GM10847 (cell line): ENCODE measurements around the gene ILDR2.

Source experiments
- POLR2A ChIP-seq: IDR thresholded peaks from 2 replicates; pipeline ENCODE4 v1.6.1; 2011; ENCODE audit not compliant: insufficient read length; ENCODE audit errors: extremely low read depth

Gene ILDR2

DNA sequence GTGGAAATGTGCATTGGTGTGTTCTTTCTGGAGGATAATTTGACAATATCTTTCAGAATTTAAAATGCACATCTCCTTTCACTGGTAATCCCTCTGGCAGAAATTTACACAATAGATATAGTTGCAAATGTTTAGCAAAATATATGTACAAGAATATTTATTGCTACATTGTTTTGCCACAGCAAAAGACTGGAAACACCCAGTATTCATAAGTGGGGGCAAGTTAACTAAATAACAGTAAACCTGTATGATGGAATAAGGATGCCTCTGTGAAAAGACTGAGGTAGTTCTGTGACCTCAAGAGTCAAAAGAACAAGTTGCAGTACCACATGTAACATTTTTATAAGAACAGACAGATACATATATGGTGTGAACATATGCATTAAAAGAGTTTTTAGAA, 85.6 kb downstream of the ILDR2 start:
- TF ChIP-seq POLR2A: no peak

DNA sequence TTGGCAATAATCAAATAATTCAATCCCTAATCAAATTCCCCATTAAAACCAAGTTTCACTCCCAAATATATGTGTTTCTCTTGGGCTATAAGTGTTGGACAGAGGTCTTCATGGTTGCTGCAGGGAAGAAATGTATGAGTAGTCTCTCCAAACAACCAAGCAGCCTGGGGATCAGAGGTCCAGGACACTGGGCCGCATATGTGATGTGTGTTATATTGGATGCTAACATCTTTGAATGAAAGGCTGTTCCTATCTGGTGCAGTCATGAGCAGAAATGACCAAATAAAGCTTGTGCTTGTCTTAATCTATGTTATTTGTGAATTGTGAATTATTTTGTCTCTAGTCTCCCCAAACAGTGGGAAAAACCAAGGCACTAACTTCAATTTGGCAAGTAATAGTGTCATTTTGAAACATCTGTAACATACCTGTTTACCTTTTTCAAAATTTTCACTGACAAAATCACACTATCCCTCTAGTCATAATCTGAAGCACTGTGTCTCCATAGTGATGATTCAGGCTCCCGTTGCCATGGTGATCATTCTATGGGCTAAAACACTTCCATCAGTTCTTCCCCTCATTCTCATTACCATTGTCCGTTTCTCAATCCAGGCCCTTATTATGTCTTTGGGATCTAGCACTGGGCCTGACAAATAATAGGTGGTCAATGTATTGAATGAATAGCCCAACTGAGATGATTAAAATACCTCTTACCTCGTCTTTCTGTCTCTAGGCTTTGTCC, 86.8 kb downstream of the ILDR2 start:
- no peak for TF ChIP-seq POLR2A

- no peak for TF ChIP-seq POLR2A
Measured at GRCh38 chr1:166884971-166885370, 90.4 kb downstream of the ILDR2 start.

DNA sequence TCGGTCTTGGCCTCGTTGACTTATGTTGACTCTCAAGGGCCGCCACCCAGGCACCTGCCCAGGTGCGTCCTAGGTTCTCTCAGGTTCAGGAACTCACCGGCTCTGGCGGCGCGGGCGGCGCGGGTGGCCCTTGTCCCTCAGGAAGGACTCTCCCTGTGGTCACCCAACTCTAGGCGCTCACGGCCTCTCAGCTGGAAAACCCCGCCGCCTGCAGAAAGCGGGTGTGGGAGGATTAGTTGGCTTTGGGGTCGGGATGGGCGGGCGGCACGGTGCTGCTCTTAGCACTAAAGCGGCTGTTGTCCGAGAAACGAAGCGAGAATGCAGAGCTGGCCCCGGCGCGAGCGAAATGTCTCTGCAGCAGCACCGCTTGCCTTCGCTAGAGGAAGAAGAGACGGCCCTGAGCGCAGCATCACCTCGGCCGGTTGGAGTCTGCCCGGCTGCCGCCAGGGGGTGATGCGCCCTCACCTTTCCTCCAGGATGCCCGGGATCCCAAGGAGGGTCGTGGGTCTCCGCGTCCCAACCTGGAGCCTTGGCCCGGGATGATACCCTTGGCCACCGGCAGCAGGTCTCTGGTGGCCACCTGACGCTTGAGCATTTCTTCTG, 91.2 kb downstream of the ILDR2 start:
- no peak for TF ChIP-seq POLR2A

- no peak for TF ChIP-seq POLR2A
Measured at GRCh38 chr1:166882893-166883292, 92.4 kb downstream of the ILDR2 start.

DNA sequence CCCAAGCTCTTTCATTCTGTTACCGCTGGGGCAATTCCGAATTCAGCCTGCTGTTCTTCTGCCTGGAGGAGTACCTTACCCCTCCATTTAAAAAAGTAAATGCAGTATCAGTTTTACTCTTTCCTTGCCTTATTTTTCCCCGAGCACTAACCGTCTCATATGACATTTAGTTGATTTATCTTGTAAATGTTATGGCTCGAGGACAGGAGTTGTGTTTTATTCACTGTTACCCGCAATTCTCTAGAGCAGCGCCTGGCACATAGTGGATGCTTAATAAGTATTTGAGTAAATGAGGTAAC, 98.9 kb downstream of the ILDR2 start:
- TF ChIP-seq POLR2A: no peak

DNA sequence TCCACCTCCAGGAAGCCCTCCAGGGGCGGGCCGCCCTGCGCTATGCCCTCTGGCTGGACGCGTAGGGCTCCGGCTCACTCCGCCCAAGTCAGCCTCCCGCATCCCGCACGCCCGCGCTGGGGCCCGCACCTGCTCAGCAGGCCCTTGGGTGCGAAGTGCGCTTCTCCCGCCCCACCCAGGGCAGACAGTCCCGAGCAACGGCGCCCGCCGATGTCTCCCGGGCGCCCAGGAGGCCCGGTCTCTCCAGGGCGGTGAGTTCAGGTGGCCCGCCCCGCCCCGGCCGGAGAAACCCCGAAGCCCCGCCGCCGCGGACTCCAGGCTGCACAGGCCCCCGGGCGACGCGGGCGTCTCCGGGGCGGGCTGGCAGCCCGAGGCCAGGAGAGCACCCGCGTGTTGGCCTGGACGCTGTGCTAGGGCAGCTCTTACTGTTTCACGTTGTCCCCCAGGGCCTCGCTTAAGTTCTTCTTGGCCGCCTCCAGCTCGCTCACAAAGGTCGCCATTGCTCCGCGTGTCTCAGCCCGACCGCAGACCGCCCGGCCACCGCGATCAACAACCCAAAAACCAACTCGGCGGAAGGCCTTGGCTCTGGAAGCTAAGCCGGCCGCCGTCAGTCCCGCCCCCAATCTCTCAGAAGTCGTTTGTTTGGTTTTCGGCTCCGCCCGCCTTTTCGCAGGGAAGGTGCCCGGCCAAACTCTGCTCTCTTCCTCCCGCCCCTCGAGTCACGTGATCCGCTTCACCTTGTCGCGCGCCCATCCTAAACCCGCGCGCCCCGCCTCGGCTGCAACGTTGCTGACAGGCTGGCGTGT, 99.4 kb downstream of the ILDR2 start, which contains the start of gene TADA1:
Gene TADA1 (minus strand): TSS at position 531 of the 806 bp plus-strand sequence. CDS start 31 bp downstream, at position 500.
- peak; percentile 50 for TF ChIP-seq POLR2A

DNA sequence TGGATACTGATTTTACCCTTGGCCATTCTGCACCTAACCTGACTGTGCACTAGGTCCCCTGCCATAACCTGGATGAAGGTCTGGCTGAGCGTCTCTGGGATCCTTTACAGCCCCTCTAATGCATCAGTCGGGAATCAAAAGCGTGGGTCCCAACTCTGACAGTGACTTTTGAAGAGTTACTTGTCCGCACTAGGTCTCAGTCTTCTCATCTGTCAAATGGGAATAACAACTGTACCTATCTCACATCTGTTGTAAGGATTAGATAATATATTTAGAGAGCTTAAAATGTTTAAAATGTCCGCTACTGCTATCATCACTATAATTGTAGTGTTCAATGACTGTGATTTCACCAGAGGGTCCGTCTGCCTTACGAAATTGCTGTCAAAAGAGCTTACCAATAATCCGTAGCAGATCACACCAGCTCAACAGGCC, 100.0 kb downstream of the ILDR2 start:
- no peak for TF ChIP-seq POLR2A

DNA sequence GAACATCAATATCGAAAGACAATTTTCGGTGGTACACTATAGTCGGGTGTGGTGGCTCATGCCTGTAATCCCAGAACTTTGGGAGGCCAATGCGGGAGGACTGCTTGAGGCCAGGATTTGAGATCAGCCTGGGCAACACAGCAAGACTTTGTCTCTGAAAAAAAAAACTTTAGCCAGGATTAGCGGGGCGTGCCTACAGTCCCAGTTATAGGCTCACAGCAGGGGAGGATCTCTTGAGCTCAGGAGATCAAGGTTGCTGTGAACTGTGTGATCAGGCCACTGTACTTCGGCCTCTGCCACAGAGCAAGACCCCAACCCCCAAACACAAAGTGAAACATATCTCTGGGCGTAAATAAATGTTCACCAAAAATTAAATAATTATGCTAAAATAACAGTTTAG, 100.9 kb downstream of the ILDR2 start:
- TF ChIP-seq POLR2A: no peak

DNA sequence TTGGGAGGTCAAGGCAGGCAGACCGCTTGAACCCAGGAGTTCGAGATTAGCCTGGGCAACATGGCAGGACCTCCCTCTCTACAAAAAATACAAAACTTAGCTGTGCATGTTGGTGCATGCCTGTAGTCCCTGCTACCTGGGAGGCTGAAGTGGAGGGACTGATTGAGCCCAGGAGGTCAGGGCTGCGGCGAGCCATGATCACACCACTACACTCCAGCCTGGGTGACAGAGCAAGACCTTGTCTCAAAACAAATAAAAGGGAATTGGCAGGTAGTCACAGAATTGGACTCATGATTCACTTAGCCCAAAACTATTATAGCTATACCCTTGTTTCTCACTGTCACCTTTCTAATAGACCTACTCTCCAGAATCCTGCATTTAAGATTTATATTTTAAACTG, 104.8 kb downstream of the ILDR2 start:
- TF ChIP-seq POLR2A: no peak

DNA sequence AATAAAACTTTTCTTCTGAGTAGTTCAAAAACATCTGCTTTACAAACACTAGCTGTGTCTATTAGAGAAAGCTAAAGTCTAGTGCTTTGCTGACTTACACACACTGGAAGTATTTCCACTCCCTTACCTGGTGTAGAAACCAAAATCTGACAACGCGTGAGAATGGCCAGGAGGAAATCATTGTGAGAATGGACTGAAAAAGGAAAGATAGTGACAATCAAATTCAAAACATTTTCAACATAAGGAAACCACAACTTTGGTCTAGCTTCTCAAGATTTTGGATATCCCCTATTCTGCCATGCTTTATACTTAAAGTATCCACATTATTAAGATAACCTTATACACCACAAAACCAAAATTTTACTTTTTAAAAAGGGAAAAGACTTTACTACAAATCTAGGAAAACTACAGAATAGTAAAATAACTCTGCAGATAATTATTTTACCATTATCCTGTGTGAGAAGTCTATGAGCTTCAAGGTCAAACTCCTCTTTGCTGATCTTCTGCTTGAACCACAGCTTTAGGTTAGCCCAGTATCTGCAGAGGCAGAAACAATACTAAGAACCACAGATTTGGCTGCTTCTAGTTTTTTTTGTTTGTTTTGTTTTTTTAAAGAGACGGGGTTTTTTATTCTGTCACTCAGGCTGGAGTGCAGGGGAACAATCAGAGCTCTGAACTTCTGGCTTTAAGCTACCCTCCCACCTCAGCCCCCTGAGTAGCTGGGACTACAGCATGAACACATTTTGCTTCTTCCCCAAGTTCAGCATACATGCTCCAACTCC, 105.8 kb downstream of the ILDR2 start:
- no peak for TF ChIP-seq POLR2A

GRCh38 chr1:166868639-166869038, 106.7 kb downstream of the ILDR2 start:
- no peak for TF ChIP-seq POLR2A

- TF ChIP-seq POLR2A: no peak
Measured at GRCh38 chr1:166865926-166866325, 109.4 kb downstream of the ILDR2 start.

- TF ChIP-seq POLR2A: no peak
Measured at GRCh38 chr1:166859597-166859996, 115.7 kb downstream of the ILDR2 start.

DNA sequence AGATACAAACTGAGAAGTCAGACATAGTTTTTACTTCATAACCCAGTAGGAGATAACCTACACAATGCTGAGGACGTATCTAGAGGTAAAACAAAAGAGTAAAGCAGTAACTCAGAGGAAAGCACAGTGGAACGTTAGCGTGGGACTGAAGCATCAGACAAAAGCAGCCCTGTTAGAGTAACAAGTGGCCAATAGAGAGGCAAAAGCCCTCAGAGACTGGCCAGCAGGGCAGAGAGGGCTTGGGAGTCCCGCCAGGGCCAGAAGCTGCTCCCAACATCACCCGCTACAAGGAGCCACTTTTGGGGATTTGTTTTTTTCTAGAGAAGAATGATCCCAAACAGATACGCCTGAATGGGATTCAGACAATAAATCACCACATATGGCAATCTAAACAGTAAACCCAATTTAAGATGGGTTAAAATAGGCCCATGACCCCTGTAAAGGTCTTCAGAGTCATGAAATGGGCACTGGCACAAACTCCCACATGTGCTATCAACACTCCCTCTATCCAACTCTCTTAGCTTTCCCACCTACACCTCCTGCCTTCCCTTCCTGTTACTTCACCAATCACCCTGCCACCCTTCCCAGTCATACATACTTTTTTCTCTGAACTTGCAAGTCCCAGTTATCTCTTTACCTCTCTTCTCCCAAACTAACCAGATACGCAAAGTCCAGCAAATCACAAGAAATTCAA, 116.5 kb downstream of the ILDR2 start:
- no peak for TF ChIP-seq POLR2A
